Rectal smooth muscle tissue (tissue), 1 donor: ENCODE results near the gene ZSCAN26.

Experiments used
- H3K27ac ChIP-seq: one replicate; pipeline ENCODE4 v1.7.0; 2013; ENCODE audit warnings: low read depth, low read length, inconsistent platforms
- H3K27me3 ChIP-seq: one replicate; pipeline ENCODE4 v1.7.0; 2013; ENCODE audit warnings: low read length; ENCODE audit not compliant: control insufficient read depth, insufficient read depth
- H3K36me3 ChIP-seq: one replicate; pipeline ENCODE4 v1.7.0; 2013; ENCODE audit warnings: low read length; ENCODE audit not compliant: control insufficient read depth, insufficient read depth
- H3K4me1 ChIP-seq: one replicate; pipeline ENCODE4 v1.7.0; 2013; ENCODE audit warnings: low read length; ENCODE audit not compliant: control insufficient read depth, insufficient read depth
- H3K4me3 ChIP-seq: one replicate; pipeline ENCODE4 v1.7.0; 2013; ENCODE audit warnings: low read length
- H3K9ac ChIP-seq: one replicate; pipeline ENCODE4 v1.7.0; 2013; ENCODE audit warnings: low read length

The ZSCAN26 gene

GRCh38 chr6:28264834-28265401, 2.0 kb upstream of the ZSCAN26 start:
- no peak overlapping the region for H3K9ac ChIP-seq
- H3K4me1 ChIP-seq: peaks cover 11% of the 10 kb centered on the region
- H3K36me3 ChIP-seq: no peaks in the 10 kb centered on the region
- no peak overlapping the region for H3K27ac ChIP-seq
- no peak overlapping the region for H3K4me3 ChIP-seq
- H3K27me3 ChIP-seq: no peaks in the 10 kb centered on the region

GRCh38 chr6:28266563-28266961, 381 bp upstream of the ZSCAN26 start:
- Histone ChIP-seq H3K27ac (peak overlapping the region; percentile 93), H3K4me1 (peaks cover 11% of the 10 kb centered on the region), H3K9ac (peak overlapping the region; percentile 47), H3K4me3 (peak overlapping the region; percentile 95), H3K27me3 (no peaks in the 10 kb centered on the region), H3K36me3 (no peaks in the 10 kb centered on the region)

GRCh38 chr6:28267695-28268059, 734 bp downstream of the ZSCAN26 start:
- Histone ChIP-seq H3K4me3 (peak overlapping the region; percentile 95), H3K27ac (peak overlapping the region; percentile 93), H3K9ac (peak overlapping the region; percentile 47), H3K27me3 (no peaks in the 10 kb centered on the region), H3K4me1 (peaks cover 11% of the 10 kb centered on the region), H3K36me3 (peaks cover 7% of the 10 kb centered on the region)

- no peak overlapping the region for H3K4me3 ChIP-seq
- H3K36me3 ChIP-seq: peaks cover 18% of the 10 kb centered on the region
- H3K4me1 ChIP-seq: peaks cover 11% of the 10 kb centered on the region
- H3K9ac ChIP-seq: no peak overlapping the region
- no peak overlapping the region for H3K27ac ChIP-seq
- no peaks in the 10 kb centered on the region for H3K27me3 ChIP-seq
These were observed 2.5 kb downstream of the ZSCAN26 start for GRCh38 chr6:28269492-28269891.

GRCh38 chr6:28274888-28275287, 7.9 kb downstream of the ZSCAN26 start:
- Histone ChIP-seq H3K36me3 (peaks cover 27% of the 10 kb centered on the region), H3K27ac (no peak overlapping the region), H3K4me1 (no peaks in the 10 kb centered on the region)

GRCh38 chr6:28277746-28278145, 10.8 kb downstream of the ZSCAN26 start:
- Histone ChIP-seq H3K27ac (no peak overlapping the region), H3K36me3 (peaks cover 19% of the 10 kb centered on the region), H3K4me3 (no peak overlapping the region), H3K4me1 (peaks cover 3% of the 10 kb centered on the region), H3K9ac (no peak overlapping the region), H3K27me3 (no peaks in the 10 kb centered on the region)

More at GRCh38 chr6:28274888-28275287, 7.9 kb downstream of the ZSCAN26 start:
- Histone ChIP-seq H3K4me3 (no peak overlapping the region), H3K9ac (no peak overlapping the region), H3K27me3 (no peaks in the 10 kb centered on the region)

GRCh38 chr6:28280595-28281287, 13.8 kb downstream of the ZSCAN26 start:
- Histone ChIP-seq H3K27ac (peak overlapping the region; percentile 52), H3K4me3 (peak overlapping the region; percentile 79), H3K27me3 (no peaks in the 10 kb centered on the region), H3K9ac (no peak overlapping the region), H3K36me3 (peaks cover 5% of the 10 kb centered on the region), H3K4me1 (peaks cover 3% of the 10 kb centered on the region)

- Histone ChIP-seq H3K27me3 (no peaks in the 10 kb centered on the region), H3K27ac (peak within 1 kb of the TSS; percentile 52), H3K36me3 (peaks cover under 1% of the 10 kb centered on the region), H3K4me3 (peak within 1 kb of the TSS; percentile 79), H3K9ac (peak within 1 kb of the TSS; percentile 35), H3K4me1 (peaks cover 3% of the 10 kb centered on the region)
These were observed 14.5 kb downstream of the ZSCAN26 start, which contains the start of gene PGBD1 for GRCh38 chr6:28281288-28282064. PGBD1 (plus strand) TSS chr6:28281572; CDS start chr6:28283814, 2,242 bp downstream.

GRCh38 chr6:28282926-28283325, 16.0 kb downstream of the ZSCAN26 start:
- peaks cover 4% of the 10 kb centered on the region for H3K36me3 ChIP-seq
- H3K9ac ChIP-seq: no peak overlapping the region
- H3K27ac ChIP-seq: no peak overlapping the region
- H3K27me3 ChIP-seq: no peaks in the 10 kb centered on the region
- peaks cover 3% of the 10 kb centered on the region for H3K4me1 ChIP-seq
- no peak overlapping the region for H3K4me3 ChIP-seq

- Histone ChIP-seq H3K9ac (no peak overlapping the region), H3K4me3 (no peak overlapping the region), H3K27ac (no peak overlapping the region), H3K4me1 (no peaks in the 10 kb centered on the region), H3K27me3 (no peaks in the 10 kb centered on the region), H3K36me3 (peaks cover 4% of the 10 kb centered on the region)
These were observed 24.6 kb downstream of the ZSCAN26 start for GRCh38 chr6:28291573-28291972.

- H3K27me3 ChIP-seq: no peaks in the 10 kb centered on the region
- no peaks in the 10 kb centered on the region for H3K4me1 ChIP-seq
- no peaks in the 10 kb centered on the region for H3K36me3 ChIP-seq
- no peak overlapping the region for H3K4me3 ChIP-seq
- no peak overlapping the region for H3K27ac ChIP-seq
- no peak overlapping the region for H3K9ac ChIP-seq
These were observed 28.4 kb downstream of the ZSCAN26 start for GRCh38 chr6:28295326-28295725.

- Histone ChIP-seq H3K27me3 (no peaks in the 10 kb centered on the region), H3K9ac (no peak overlapping the region), H3K4me1 (no peaks in the 10 kb centered on the region), H3K4me3 (no peak overlapping the region), H3K27ac (no peak overlapping the region), H3K36me3 (no peaks in the 10 kb centered on the region)
These were observed 29.6 kb downstream of the ZSCAN26 start for GRCh38 chr6:28296520-28297060.
